Measurements from ENCODE around the gene MRE11. TPM values are rescaled to one million over a fixed set of nuclear protein-coding genes. Genes with fewer than 3 reads are reported as not detected.
"Not testable (repeated sequence)": the region's sequence is repeated elsewhere in the genome, so short reads cannot be mapped to it uniquely, and the experiment has no call there.

The MRE11 gene
- total RNA-seq, 1 donor from 2014 or later, result 21.2 TPM

DNA sequence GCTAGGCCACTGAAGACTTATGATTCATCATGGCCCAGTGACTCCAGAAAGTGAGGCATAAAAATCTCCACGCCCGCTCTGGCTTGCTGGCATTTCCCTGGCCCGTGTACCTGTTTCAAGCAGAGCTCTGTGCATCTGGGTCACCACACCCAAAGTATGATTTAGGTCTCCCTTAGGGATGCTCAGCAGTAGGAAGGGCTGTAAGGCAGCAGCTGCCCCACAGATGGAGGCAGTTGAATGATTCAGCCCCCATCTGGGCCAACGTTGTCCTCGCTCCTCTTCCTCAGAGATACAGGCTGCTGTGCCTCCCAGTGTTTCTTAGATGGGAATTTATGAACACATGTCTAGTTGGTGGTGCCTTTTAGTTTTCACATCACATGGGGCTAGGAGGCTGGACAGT, 114.0 kb downstream of the MRE11 start:
- DNase-seq (ENCODE audit: extremely low spot score, unreplicated experiment), result no peak
- Mint-ChIP-seq H3K4me3 (ENCODE audit: unreplicated experiment) (no peak overlapping the region), H3K36me3 (ENCODE audit: unreplicated experiment) (no peaks in the 10 kb centered on the region), H3K27me3 (ENCODE audit: unreplicated experiment) (peaks cover 3% of the 10 kb centered on the region), H3K27ac (ENCODE audit: unreplicated experiment) (no peak overlapping the region), H3K4me1 (ENCODE audit: unreplicated experiment) (no peaks in the 10 kb centered on the region), H3K9me3 (ENCODE audit: unreplicated experiment) (no peaks in the 10 kb centered on the region)
- TF ChIP-seq, protein P1, sequence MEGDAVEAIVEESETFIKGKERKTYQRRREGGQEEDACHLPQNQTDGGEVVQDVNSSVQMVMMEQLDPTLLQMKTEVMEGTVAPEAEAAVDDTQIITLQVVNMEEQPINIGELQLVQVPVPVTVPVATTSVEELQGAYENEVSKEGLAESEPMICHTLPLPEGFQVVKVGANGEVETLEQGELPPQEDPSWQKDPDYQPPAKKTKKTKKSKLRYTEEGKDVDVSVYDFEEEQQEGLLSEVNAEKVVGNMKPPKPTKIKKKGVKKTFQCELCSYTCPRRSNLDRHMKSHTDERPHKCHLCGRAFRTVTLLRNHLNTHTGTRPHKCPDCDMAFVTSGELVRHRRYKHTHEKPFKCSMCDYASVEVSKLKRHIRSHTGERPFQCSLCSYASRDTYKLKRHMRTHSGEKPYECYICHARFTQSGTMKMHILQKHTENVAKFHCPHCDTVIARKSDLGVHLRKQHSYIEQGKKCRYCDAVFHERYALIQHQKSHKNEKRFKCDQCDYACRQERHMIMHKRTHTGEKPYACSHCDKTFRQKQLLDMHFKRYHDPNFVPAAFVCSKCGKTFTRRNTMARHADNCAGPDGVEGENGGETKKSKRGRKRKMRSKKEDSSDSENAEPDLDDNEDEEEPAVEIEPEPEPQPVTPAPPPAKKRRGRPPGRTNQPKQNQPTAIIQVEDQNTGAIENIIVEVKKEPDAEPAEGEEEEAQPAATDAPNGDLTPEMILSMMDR (IDR thresholded peaks at IDR 0.05), result no peak

DNA sequence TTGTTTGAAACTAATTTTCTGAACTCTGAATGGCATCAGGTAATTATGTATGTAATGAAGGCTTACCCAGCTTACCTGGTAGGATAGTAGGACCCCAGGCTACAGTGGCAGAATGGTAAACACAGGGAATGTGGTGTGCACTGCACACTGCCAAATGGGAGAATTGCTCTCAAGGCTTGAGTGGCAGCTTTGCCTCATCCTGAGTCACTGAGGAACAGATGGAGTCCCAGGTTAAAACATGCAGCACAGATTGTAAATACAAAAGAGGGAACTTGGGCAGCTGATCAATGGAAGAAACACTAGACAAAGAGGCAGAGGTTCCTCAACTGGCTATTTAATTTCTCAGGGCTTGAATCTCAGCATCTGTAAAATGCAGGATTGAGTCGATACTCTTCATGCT, 116.8 kb downstream of the MRE11 start:
- Mint-ChIP-seq H3K4me1 (ENCODE audit: unreplicated experiment) (no peaks in the 10 kb centered on the region), H3K36me3 (ENCODE audit: unreplicated experiment) (no peaks in the 10 kb centered on the region), H3K27ac (ENCODE audit: unreplicated experiment) (no peak overlapping the region), H3K9me3 (ENCODE audit: unreplicated experiment) (no peaks in the 10 kb centered on the region), H3K4me3 (ENCODE audit: unreplicated experiment) (no peak overlapping the region), H3K27me3 (ENCODE audit: unreplicated experiment) (peaks cover 9% of the 10 kb centered on the region)
- TF ChIP-seq, protein P1 (IDR thresholded peaks at IDR 0.05), result no peak
- DNase-seq (ENCODE audit: extremely low spot score, unreplicated experiment), result no peak

DNA sequence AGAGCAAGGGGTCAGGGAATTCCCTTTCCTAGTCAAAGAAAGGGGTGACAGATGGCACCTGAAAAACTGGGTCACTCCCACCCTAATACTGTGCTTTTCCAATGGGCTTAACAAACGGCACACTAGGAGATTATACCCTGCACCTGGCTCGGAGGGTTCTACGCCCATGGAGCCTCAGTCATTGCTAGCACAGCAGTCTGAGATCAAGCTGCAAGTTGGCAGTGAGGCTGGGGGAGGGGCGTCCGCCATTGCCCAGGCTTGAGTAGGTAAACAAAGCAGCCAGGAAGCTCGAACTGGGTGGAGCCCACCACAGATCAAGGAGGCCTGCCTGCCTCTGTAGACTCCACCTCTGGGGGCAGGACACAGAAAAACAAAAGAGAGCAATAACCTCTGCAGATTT, 123.1 kb downstream of the MRE11 start:
- not testable (repeated sequence) for H3K4me3 Mint-ChIP-seq (ENCODE audit: unreplicated experiment); H3K9me3 Mint-ChIP-seq (ENCODE audit: unreplicated experiment); H3K27ac Mint-ChIP-seq (ENCODE audit: unreplicated experiment); H3K36me3 Mint-ChIP-seq (ENCODE audit: unreplicated experiment); H3K4me1 Mint-ChIP-seq (ENCODE audit: unreplicated experiment); DNase-seq (ENCODE audit: extremely low spot score, unreplicated experiment)
- peaks cover 18% of the 10 kb centered on the region for H3K27me3 Mint-ChIP-seq (ENCODE audit: unreplicated experiment)

Small RNAs within 50 kb of the gene (microRNA-seq; reads per million reads assigned to microRNA genes)
- 2.7 reads per million for gene MIR548L (ENCODE audit: unreplicated experiment)

Other genes starting within 250 kb of the MRE11 start
- gene IZUMO1R, start 189.3 kb downstream of the MRE11 start, total RNA-seq, result not detected in 2 replicates
- gene GPR83, start 92.4 kb downstream of the MRE11 start, total RNA-seq, result not detected in 2 replicates
- 11.3 and 11.7 TPM in 2 replicates for gene ANKRD49, start 140 bp upstream of the MRE11 start, total RNA-seq
- not detected in 2 replicates for gene C11orf97, start 18.6 kb upstream of the MRE11 start, total RNA-seq
- 2.8 and 3.0 TPM in 2 replicates for gene FUT4, start 50.1 kb upstream of the MRE11 start, total RNA-seq
- 0.84 and 1.2 TPM in 2 replicates for gene PIWIL4, start 73.5 kb upstream of the MRE11 start, total RNA-seq